GM19043 (cell line): ENCODE data around the gene SLC4A2.

Experiments used
- ATAC-seq: cut with Tn5 transposase; IDR thresholded peaks from one replicate; pipeline ENCODE4 v1.9.1; 2021; ENCODE audit warnings: low read depth; ENCODE audit not compliant: unreplicated experiment

SLC4A2 gene

DNA sequence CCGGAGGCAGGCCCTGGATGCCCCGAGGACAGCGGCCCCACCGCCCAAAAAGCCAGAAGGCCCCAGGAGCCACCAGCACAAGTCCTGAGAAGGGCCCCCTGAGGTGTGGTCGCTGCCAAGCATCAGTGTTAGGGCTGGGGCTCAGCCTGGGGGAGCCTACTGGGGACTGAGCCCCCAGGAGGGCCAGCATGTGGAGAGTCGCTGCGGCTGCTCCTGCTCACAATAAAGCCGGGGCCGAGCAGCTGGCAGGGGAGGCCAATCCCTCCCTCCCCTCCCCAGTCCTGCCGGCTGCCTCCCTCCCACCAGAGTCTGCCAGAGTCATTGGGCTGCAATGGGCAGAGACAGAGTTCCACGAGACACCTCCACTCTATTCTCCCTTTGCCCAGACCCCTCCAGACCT lies 14.1 kb upstream of the SLC4A2 start:
- ATAC-seq = no peak

- no peak for ATAC-seq
Measured at GRCh38 chr7:151045967-151046366, 13.4 kb upstream of the SLC4A2 start.

GRCh38 chr7:151046603-151047573 lies 12.5 kb upstream of the SLC4A2 start:
- ATAC-seq = no peak

- ATAC-seq = no peak
Measured at GRCh38 chr7:151047976-151048815, 11.2 kb upstream of the SLC4A2 start, which contains the start of gene ASIC3. Gene ASIC3, plus strand, starts transcription at chr7:151048531. Its CDS starts 355 bp downstream, at chr7:151048886.

- no peak for ATAC-seq
Measured at GRCh38 chr7:151048911-151049463, 10.4 kb upstream of the SLC4A2 start.

- no peak for ATAC-seq
Measured at GRCh38 chr7:151051108-151051507, 8.3 kb upstream of the SLC4A2 start.

- ATAC-seq = no peak
Measured at GRCh38 chr7:151053096-151053495, 6.3 kb upstream of the SLC4A2 start.

- ATAC-seq = no peak
Measured at GRCh38 chr7:151053751-151054150, 5.6 kb upstream of the SLC4A2 start.

DNA sequence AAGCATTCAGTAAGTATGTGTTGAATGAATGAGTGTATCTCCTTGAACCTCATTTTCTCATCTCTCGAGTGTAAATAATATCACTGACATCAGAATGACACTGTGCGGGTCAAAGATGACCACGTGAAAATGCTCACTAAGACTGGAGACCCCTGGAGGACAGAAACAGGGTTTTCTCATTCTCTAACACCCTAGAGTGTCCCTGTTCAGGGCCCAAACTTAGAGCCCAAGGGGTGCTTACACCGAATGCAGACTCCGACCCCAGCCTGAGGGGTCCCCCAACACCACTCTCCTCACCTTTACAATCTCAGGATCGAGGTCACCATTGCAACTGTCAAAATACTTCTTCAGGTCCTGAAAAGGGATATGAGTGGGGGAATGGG lies 3.1 kb upstream of the SLC4A2 start:
- no peak for ATAC-seq

GRCh38 chr7:151056666-151057505 lies 2.5 kb upstream of the SLC4A2 start:
- ATAC-seq = no peak

GRCh38 chr7:151057506-151057988 lies 1.8 kb upstream of the SLC4A2 start, which contains the start of gene CDK5:
Gene CDK5, minus strand, starts transcription at chr7:151057897. Its CDS starts 49 bp downstream, at chr7:151057848.
- ATAC-seq = peak; percentile 7

- ATAC-seq = peak; percentile 89
Measured at GRCh38 chr7:151057989-151058780, 1.2 kb upstream of the SLC4A2 start.

DNA sequence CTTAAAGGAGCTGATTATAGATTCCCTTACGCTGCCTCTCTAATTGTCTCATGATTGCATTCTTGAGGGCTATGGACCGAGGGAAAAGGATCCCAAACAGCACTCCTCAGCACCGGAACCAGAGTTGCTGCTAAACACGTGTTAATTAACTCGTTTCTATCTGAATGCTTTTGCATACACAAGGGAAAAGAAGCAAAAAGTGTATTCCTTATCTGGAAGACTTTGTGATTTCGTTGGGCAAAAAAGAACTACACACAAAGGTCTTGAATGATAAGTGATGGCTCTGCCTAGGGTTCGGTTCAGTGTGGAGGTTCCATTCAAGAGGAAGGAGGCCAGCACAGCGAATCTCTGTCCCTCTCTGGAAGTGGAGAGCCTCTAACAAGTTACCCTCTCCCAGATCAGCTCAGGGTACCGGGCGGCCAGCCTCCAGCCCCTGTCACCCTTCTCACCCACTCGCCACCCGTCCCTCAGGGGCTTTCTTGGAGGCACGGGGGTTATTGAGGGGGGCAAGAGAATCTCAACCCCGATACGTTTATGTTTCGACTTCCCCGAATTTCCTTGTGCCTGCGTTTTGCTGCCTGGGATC lies 515 bp upstream of the SLC4A2 start:
- no peak for ATAC-seq

DNA sequence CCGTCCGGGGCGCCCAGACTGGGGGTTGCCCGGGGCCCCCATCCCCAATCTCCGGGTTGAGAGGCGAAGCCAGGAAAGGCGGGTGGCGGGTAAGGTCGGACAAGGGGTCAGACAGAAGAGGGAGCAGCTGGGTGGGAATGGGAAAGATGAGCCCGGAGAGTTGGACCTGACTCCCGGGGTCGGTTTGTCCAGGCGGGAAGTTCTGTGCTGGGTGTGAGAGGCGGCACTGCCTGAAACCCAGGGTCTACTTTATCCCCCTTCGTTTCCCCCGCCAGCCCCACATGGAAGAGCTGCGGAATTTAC lies 675 bp downstream of the SLC4A2 start:
- ATAC-seq = no peak

DNA sequence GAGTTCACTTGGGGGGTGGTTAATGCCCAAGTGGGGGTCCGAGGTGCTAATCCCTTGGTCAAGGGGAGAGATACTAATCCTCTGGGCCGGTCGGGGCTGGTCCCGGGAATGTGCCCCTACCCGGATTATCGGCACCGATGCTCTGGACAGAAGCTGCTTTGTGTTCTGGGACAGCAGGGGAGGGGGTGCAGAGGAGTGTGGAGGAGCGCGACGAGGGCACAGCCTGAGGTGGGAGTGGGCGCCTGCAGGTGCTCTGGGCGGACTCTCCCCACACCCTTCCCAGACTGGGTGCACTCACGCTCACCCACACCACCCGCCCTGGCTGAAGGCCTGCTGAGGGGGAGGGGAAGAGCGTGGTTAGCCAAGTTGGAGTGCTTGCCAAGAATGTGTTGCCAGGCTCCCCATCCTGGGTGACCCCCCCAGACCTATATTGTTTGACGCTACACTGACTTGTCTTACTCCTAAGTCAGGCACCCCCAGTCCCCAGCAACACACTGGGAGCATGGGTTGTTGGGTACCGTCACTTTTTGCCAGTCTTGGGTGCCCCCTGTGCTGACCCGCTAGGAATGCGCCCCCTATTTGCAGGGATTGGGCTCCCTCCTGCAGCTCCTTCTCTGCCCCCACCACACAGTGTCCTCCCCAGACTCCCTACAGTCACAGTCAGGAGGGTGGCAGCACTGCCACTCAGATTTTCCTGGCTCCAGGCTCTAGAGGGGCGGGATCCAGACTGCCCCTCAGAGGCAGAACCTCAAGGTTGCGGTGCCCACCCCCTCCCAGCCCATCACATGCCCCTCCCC lies 1.2 kb downstream of the SLC4A2 start:
- no peak for ATAC-seq

- ATAC-seq = no peak
Measured at GRCh38 chr7:151061213-151062110, 2.1 kb downstream of the SLC4A2 start.

- ATAC-seq = no peak
Measured at GRCh38 chr7:151062111-151062398, 2.7 kb downstream of the SLC4A2 start.
